PC-3 (cell line): ENCODE results near the gene THSD1. TPM values are rescaled to one million over a fixed set of nuclear protein-coding genes. Genes with fewer than 3 reads are reported as not detected.
"Not testable (repeated sequence)": the region's sequence is repeated elsewhere in the genome, so short reads cannot be mapped to it uniquely, and the experiment has no call there.

Experiments used
- ATAC-seq: fragments of 200-7000 bp; cut with Tn5 transposase; 2 replicates; pipeline ENCODE4 v1.9.1; 2020; ENCODE audit warnings: mild to moderate bottlenecking, moderate library complexity
- BruUV-seq: library from RNA; stranded (reverse); fragments of 400-500 nt; replicated peaks from 2 replicates; lab custom pipeline; 2021; lab: Mats Ljungman, UMichigan
- CTCF ChIA-PET: fragments of 300-600 bp; sonication (Branson Sonifier 250); formaldehyde crosslinking; loops from one replicate; lab custom pipeline; 2022; ENCODE audit warnings: antibody characterized with exemption; lab: Charles Lee
- POLR2A ChIA-PET: fragments of 300-600 bp; sonication (Branson Sonifier 250); formaldehyde crosslinking; loops from one replicate; lab custom pipeline; 2022; ENCODE audit warnings: antibody characterized with exemption; ENCODE audit not compliant: unreplicated experiment; lab: Charles Lee
- DNase-seq: peaks from one replicate; pipeline ENCODE4 v3.0.0-alpha.2; 2015
- H2AFZ ChIP-seq: fragments of 300-600 bp; sonication (generic); 2 replicates; pipeline ENCODE4 v1.6.0; 2016; ENCODE audit warnings: antibody characterized with exemption, low read length
- H3F3A ChIP-seq: fragments of 300-600 bp; sonication (generic); one replicate; pipeline ENCODE4 v1.6.0; 2017; ENCODE audit warnings: antibody characterized with exemption, low read length, control low read depth, mild to moderate bottlenecking; ENCODE audit not compliant: unreplicated experiment
- H3K27ac ChIP-seq: fragments of 300-600 bp; sonication (generic); 2 replicates; pipeline ENCODE4 v1.5.1; 2016; ENCODE audit warnings: mild to moderate bottlenecking, low read length
- H3K27me3 ChIP-seq: fragments of 300-600 bp; sonication (generic); 2 replicates; pipeline ENCODE4 v1.6.1; 2016; ENCODE audit warnings: low read length, mixed read lengths
- H3K36me3 ChIP-seq: fragments of 300-600 bp; sonication (generic); 2 replicates; pipeline ENCODE4 v1.6.1; 2016; ENCODE audit warnings: low read depth, mixed run types, low read length, mixed read lengths
- H3K4me1 ChIP-seq: fragments of 300-600 bp; sonication (generic); 2 replicates; pipeline ENCODE4 v1.5.1; 2016; ENCODE audit warnings: low read length; ENCODE audit not compliant: insufficient read depth
- H3K4me2 ChIP-seq: fragments of 300-600 bp; sonication (generic); 2 replicates; pipeline ENCODE4 v1.6.0; 2016; ENCODE audit warnings: low read length
- H3K4me3 ChIP-seq: fragments of 300-600 bp; sonication (generic); 2 replicates; pipeline ENCODE4 v1.5.1; 2016; ENCODE audit warnings: mild to moderate bottlenecking, low read length, mixed read lengths
- H3K79me2 ChIP-seq: fragments of 300-600 bp; sonication (generic); 2 replicates; pipeline ENCODE4 v1.6.1; 2017; ENCODE audit warnings: low read length, mixed read lengths
- H3K9ac ChIP-seq: fragments of 300-600 bp; sonication (generic); 2 replicates; pipeline ENCODE4 v1.6.0; 2016; ENCODE audit warnings: mild to moderate bottlenecking, low read length
- H3K9me2 ChIP-seq: fragments of 300-600 bp; sonication (generic); replicated peaks from 2 replicates; pipeline ENCODE4 v1.6.1; 2016; ENCODE audit warnings: mixed run types, low read length, mixed read lengths
- H3K9me3 ChIP-seq: fragments of 300-600 bp; sonication (generic); 2 replicates; pipeline ENCODE4 v1.6.1; 2016; ENCODE audit warnings: low read length, mixed read lengths
- H4K20me1 ChIP-seq: fragments of 300-600 bp; sonication (generic); 2 replicates; pipeline ENCODE4 v1.6.1; 2016; ENCODE audit warnings: low read length, mixed read lengths
- CTCF ChIP-seq: fragments of 300-600 bp; sonication (generic); conservative IDR thresholded peaks from 2 replicates; pipeline ENCODE4 v1.5.1; 2017; ENCODE audit warnings: antibody characterized with exemption, low read depth, mild to moderate bottlenecking, low read length
- EZH2 ChIP-seq: fragments of 300-600 bp; sonication (generic); IDR thresholded peaks from one replicate; pipeline ENCODE4 v1.6.1; 2017; ENCODE audit warnings: antibody characterized with exemption, mild to moderate bottlenecking, low read length; ENCODE audit not compliant: unreplicated experiment
- EZH2phosphoT487 ChIP-seq: fragments of 300-600 bp; sonication (generic); IDR thresholded peaks from 2 replicates; pipeline ENCODE4 v1.6.1; 2018; ENCODE audit warnings: mild to moderate bottlenecking, antibody characterized with exemption, low read length, borderline replicate concordance
- intact Hi-C: fragments of 100-400 bp; cut with micrococcal nuclease; formaldehyde crosslinking; loops from 2 replicates; pipeline ENCODE4 v1.9.0; 2023
- total RNA-seq: library from RNA; depleted of rRNA; stranded (reverse); fragments of >200 nt; gene quantifications from 2 replicates; pipeline ENCODE4 v1.2.3, GENCODE V29; 2014

THSD1 gene
- total RNA-seq, 1 experiment from 2014 or later, result 1.0 TPM

GRCh38 chr13:52345631-52346251 is 60.2 kb downstream of the THSD1 start:
- no peak overlapping the region for H3K27ac ChIP-seq
- BruUV-seq, result no TSS peak
- H4K20me1 ChIP-seq, result no peaks in the 10 kb centered on the region
- H3K9me3 ChIP-seq, result no peaks in the 10 kb centered on the region
- no peak overlapping the region for H3K9ac ChIP-seq
- H3K9me2 ChIP-seq, result no peaks in the 10 kb centered on the region
- TF ChIP-seq EZH2phosphoT487 (no peak), EZH2 (no peak), CTCF (no peak)
- ATAC-seq, result no peak
- H3F3A ChIP-seq, result no peaks in the 10 kb centered on the region
- no peak overlapping the region for H2AFZ ChIP-seq
- H3K4me2 ChIP-seq, result no peak overlapping the region
- no peaks in the 10 kb centered on the region for H3K36me3 ChIP-seq
- H3K4me1 ChIP-seq, result peaks cover 13% of the 10 kb centered on the region
- no peak overlapping the region for H3K4me3 ChIP-seq
- intact Hi-C loops, result loop anchor here (10.0 kb wide), 1 partner anchor 59 kb away; the partner anchor contains the start of gene THSD1
- no peak for DNase-seq
- ChIA-PET CTCF (no interaction called here), POLR2A (no interaction called here)
- H3K27me3 ChIP-seq, result no peaks in the 10 kb centered on the region
- no peaks in the 10 kb centered on the region for H3K79me2 ChIP-seq

GRCh38 chr13:52345048-52345447 is 60.9 kb downstream of the THSD1 start:
- Histone ChIP-seq H3K27ac (no peak overlapping the region), H3K27me3 (no peaks in the 10 kb centered on the region), H3K4me3 (no peak overlapping the region), H3K4me2 (no peak overlapping the region), H3K9me2 (no peaks in the 10 kb centered on the region), H3K9me3 (no peaks in the 10 kb centered on the region), H2AFZ (no peak overlapping the region), H3F3A (no peaks in the 10 kb centered on the region), H3K4me1 (peaks cover 13% of the 10 kb centered on the region), H4K20me1 (no peaks in the 10 kb centered on the region), H3K9ac (no peak overlapping the region), H3K79me2 (no peaks in the 10 kb centered on the region), H3K36me3 (no peaks in the 10 kb centered on the region)
- DNase-seq (no peak), ATAC-seq (no peak)
- intact Hi-C loops, result loop anchor here (10.0 kb wide), 1 partner anchor 60 kb away; the partner anchor contains the start of gene THSD1
- CTCF ChIA-PET, result no interaction called here
- BruUV-seq, result no TSS peak
- TF ChIP-seq CTCF (no peak), EZH2 (no peak), EZH2phosphoT487 (no peak)
- POLR2A ChIA-PET, result no interaction called here

- Histone ChIP-seq H3F3A (no peaks in the 10 kb centered on the region), H3K4me3 (no peak overlapping the region), H3K4me2 (no peak overlapping the region), H3K27me3 (no peaks in the 10 kb centered on the region), H3K9ac (no peak overlapping the region), H3K4me1 (peaks cover 8% of the 10 kb centered on the region), H3K79me2 (no peaks in the 10 kb centered on the region), H3K9me2 (no peaks in the 10 kb centered on the region), H2AFZ (no peak overlapping the region), H3K9me3 (no peaks in the 10 kb centered on the region), H3K36me3 (no peaks in the 10 kb centered on the region), H3K27ac (no peak overlapping the region), H4K20me1 (no peaks in the 10 kb centered on the region)
- BruUV-seq, result no TSS peak
- ATAC-seq (no peak), DNase-seq (no peak)
- CTCF ChIA-PET, result interaction anchor here (1.9 kb wide), 1 partner anchor 106 kb away, joined by 11 read pairs; the partner anchor contains the start of gene VPS36
- POLR2A ChIA-PET, result no interaction called here
- intact Hi-C loops, result loop anchor here (10.0 kb wide), 1 partner anchor 61 kb away; the partner anchor contains the start of gene THSD1
- TF ChIP-seq CTCF, result no peak
- no peak for TF ChIP-seq EZH2phosphoT487
- no peak for TF ChIP-seq EZH2
These were observed 61.9 kb downstream of the THSD1 start for GRCh38 chr13:52344108-52344507.

- H3K79me2 ChIP-seq, BruUV-seq, H3F3A ChIP-seq, H4K20me1 ChIP-seq, H3K4me3 ChIP-seq, POLR2A ChIA-PET, H2AFZ ChIP-seq, ATAC-seq, H3K27ac ChIP-seq, DNase-seq, H3K9me2 ChIP-seq, H3K4me2 ChIP-seq, CTCF ChIA-PET, H3K4me1 ChIP-seq, H3K36me3 ChIP-seq, H3K9me3 ChIP-seq, H3K9ac ChIP-seq, H3K27me3 ChIP-seq: not testable (repeated sequence)
- intact Hi-C loops, result loop anchor here (10.0 kb wide), 1 partner anchor 63 kb away; the partner anchor contains the start of gene THSD1
These were observed 63.8 kb downstream of the THSD1 start for GRCh38 chr13:52342203-52342602.
